Parathyroid adenoma (tissue), 2 donors: ENCODE measurements around the gene FEN1.

ENCODE experiments used
- H2AFZ ChIP-seq: fragments of 300-600 bp; sonication (generic); one replicate; pipeline ENCODE4 v1.7.0; 2017; ENCODE audit warnings: antibody characterized with exemption, mild to moderate bottlenecking
- H3K27ac ChIP-seq: fragments of 300-600 bp; sonication (generic); one replicate; pipeline ENCODE4 v1.7.0; 2017
- H3K27me3 ChIP-seq: fragments of 300-600 bp; sonication (generic); one replicate; pipeline ENCODE4 v1.7.0; 2017; ENCODE audit warnings: low read length; ENCODE audit not compliant: control insufficient read depth, insufficient read depth
- H3K36me3 ChIP-seq: fragments of 300-600 bp; sonication (generic); one replicate; pipeline ENCODE4 v1.7.0; 2017; ENCODE audit warnings: low read length; ENCODE audit not compliant: control insufficient read depth, insufficient read depth
- H3K4me1 ChIP-seq: fragments of 300-600 bp; sonication (generic); one replicate; pipeline ENCODE4 v1.7.0; 2017; ENCODE audit warnings: control low read depth
- H3K4me2 ChIP-seq: fragments of 300-600 bp; sonication (generic); one replicate; pipeline ENCODE4 v1.7.0; 2017; ENCODE audit warnings: low read length
- H3K4me3 ChIP-seq: fragments of 300-600 bp; sonication (generic); one replicate; pipeline ENCODE4 v1.7.0; 2017; ENCODE audit warnings: low read depth, low read length
- H3K79me2 ChIP-seq: fragments of 300-600 bp; sonication (generic); one replicate; pipeline ENCODE4 v1.7.0; 2017; ENCODE audit warnings: control low read depth
- H3K9ac ChIP-seq: fragments of 300-600 bp; sonication (generic); one replicate; pipeline ENCODE4 v1.7.0; 2017; ENCODE audit warnings: mild to moderate bottlenecking
- H3K9me3 ChIP-seq: fragments of 300-600 bp; sonication (generic); one replicate; pipeline ENCODE4 v1.7.0; 2017; ENCODE audit warnings: low read length; ENCODE audit not compliant: control insufficient read depth
- TF ChIP-seq, protein P1 (sequence below): fragments of 300-600 bp; sonication (generic); IDR thresholded peaks from one replicate; pipeline ENCODE4 v1.7.0; 2017; ENCODE audit warnings: antibody characterized with exemption, mild to moderate bottlenecking
- donor health status: primary hyperparathyroidism.

FEN1 gene

DNA sequence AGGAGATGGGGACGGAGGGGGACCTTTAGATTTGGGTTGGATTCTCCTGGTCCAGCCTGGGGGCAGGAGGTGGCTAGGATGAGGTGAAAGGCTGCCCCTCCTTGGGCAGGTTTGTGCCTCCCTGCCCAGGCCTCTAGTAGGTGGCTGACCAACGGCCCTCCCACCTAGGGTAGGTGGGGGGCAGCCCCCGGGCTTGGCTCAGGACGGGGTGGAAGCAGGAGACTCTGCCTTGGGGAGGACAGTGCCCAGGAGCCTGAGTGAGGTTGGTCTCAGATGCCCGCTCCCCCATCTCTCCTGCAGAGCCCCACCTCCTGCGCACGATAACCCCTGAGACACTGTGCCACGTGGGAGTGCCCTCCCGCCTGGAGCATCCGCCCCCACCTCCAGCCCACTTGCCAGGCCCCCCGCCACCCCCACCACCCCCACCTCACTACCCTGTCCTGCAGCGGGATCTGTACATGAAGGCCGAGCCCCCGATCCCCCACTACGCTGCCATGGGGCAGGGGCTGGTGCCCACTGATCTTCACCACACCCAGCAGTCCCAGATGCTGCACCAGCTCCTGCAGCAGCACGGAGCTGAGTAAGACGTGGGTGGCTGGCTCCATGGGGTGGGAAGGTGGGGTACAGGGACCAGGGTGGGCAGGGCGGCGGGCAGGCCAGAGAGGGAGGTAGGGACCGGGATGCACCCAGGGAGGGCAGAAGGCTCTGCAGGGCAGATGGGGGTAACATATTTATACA is 22.6 kb upstream of the FEN1 start:
- H3K4me1 ChIP-seq: no peaks in the 10 kb centered on the region

DNA sequence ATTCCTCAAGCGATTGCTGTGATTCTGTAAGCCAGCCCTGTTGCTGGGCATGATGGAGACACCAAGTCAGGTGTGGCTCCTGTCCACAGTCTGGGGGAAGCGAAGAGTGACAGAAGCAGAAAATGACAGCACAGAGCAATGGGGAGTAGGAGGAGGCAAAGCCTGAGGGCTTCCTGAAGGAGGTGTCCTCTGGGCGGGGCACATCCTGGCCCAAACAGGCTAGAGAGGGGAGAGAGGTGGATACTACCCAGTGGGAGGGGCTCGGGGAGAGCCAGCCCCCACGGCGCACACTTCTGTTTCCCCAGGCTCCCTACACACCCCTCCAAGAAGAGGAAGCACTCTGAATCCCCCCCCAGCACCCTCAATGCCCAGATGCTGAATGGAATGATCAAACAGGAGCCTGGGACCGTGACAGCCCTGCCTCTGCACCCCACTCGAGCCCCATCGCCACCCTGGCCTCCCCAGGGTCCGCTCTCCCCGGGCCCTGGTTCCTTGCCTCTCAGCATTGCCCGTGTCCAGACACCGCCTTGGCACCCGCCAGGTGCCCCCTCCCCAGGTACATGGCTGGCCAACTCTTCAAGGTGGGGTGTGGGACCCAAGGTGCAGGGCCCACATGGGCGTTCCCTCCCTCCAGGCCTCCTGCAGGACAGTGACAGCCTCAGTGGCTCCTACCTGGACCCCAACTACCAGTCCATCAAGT is 21.4 kb upstream of the FEN1 start:
- Histone ChIP-seq H2AFZ (no peak overlapping the region), H3K79me2 (no peaks in the 10 kb centered on the region), H3K27me3 (no peaks in the 10 kb centered on the region), H3K4me3 (no peak overlapping the region), H3K9me3 (no peaks in the 10 kb centered on the region), H3K9ac (no peak overlapping the region), H3K4me1 (no peaks in the 10 kb centered on the region), H3K36me3 (no peaks in the 10 kb centered on the region), H3K4me2 (no peak overlapping the region), H3K27ac (no peak overlapping the region)
- TF ChIP-seq, protein P1, sequence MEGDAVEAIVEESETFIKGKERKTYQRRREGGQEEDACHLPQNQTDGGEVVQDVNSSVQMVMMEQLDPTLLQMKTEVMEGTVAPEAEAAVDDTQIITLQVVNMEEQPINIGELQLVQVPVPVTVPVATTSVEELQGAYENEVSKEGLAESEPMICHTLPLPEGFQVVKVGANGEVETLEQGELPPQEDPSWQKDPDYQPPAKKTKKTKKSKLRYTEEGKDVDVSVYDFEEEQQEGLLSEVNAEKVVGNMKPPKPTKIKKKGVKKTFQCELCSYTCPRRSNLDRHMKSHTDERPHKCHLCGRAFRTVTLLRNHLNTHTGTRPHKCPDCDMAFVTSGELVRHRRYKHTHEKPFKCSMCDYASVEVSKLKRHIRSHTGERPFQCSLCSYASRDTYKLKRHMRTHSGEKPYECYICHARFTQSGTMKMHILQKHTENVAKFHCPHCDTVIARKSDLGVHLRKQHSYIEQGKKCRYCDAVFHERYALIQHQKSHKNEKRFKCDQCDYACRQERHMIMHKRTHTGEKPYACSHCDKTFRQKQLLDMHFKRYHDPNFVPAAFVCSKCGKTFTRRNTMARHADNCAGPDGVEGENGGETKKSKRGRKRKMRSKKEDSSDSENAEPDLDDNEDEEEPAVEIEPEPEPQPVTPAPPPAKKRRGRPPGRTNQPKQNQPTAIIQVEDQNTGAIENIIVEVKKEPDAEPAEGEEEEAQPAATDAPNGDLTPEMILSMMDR: no peak

More for the DNA sequence above, 22.6 kb upstream of the FEN1 start:
- Histone ChIP-seq H3K27ac (no peak overlapping the region), H3K4me2 (no peak overlapping the region), H3K9me3 (no peaks in the 10 kb centered on the region), H2AFZ (no peak overlapping the region), H3K4me3 (no peak overlapping the region), H3K9ac (no peak overlapping the region), H3K36me3 (no peaks in the 10 kb centered on the region), H3K79me2 (no peaks in the 10 kb centered on the region), H3K27me3 (no peaks in the 10 kb centered on the region)
- TF ChIP-seq, protein P1: no peak

DNA sequence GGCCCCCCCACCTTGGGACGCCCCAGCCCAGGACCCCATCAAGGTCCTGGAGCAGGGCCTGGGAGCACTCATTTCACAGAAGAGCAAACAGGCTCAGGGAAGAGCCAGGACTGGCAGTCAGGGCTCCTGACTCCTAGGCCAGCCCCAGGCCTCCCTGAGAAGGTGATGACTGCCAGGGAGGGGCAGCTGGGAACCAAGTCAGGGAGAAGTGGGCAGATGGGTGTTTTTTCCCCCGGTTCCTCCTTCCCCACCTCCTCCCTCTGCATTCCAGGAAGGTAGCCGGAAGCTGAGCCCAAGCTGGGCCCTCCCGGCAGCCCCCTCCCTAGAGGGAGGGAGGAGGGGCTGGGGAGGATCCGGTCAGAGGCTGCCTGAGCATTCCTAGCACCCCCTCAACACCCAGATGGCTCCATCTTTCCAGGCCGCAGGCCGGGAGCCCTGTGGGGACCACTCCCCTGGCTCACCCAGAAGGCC is 20.7 kb upstream of the FEN1 start:
- Histone ChIP-seq H3K27ac (no peak overlapping the region), H3K27me3 (no peaks in the 10 kb centered on the region), H3K9ac (no peak overlapping the region), H3K4me3 (no peak overlapping the region), H3K79me2 (no peaks in the 10 kb centered on the region), H2AFZ (no peak overlapping the region), H3K9me3 (no peaks in the 10 kb centered on the region), H3K36me3 (no peaks in the 10 kb centered on the region), H3K4me2 (no peak overlapping the region), H3K4me1 (no peaks in the 10 kb centered on the region)
- TF ChIP-seq, protein P1: no peak

- Histone ChIP-seq H3K9me3 (no peaks in the 10 kb centered on the region), H3K27me3 (no peaks in the 10 kb centered on the region), H3K4me3 (no peak overlapping the region), H3K4me1 (no peaks in the 10 kb centered on the region), H3K79me2 (no peaks in the 10 kb centered on the region), H2AFZ (no peak overlapping the region), H3K4me2 (no peak overlapping the region), H3K27ac (no peak overlapping the region), H3K36me3 (no peaks in the 10 kb centered on the region), H3K9ac (no peak overlapping the region)
- TF ChIP-seq, protein P1: no peak
Observed at GRCh38 chr11:61773356-61773755, 19.4 kb upstream of the FEN1 start.
